ENCODE data around the gene ASCC1.

ASCC1 gene

DNA sequence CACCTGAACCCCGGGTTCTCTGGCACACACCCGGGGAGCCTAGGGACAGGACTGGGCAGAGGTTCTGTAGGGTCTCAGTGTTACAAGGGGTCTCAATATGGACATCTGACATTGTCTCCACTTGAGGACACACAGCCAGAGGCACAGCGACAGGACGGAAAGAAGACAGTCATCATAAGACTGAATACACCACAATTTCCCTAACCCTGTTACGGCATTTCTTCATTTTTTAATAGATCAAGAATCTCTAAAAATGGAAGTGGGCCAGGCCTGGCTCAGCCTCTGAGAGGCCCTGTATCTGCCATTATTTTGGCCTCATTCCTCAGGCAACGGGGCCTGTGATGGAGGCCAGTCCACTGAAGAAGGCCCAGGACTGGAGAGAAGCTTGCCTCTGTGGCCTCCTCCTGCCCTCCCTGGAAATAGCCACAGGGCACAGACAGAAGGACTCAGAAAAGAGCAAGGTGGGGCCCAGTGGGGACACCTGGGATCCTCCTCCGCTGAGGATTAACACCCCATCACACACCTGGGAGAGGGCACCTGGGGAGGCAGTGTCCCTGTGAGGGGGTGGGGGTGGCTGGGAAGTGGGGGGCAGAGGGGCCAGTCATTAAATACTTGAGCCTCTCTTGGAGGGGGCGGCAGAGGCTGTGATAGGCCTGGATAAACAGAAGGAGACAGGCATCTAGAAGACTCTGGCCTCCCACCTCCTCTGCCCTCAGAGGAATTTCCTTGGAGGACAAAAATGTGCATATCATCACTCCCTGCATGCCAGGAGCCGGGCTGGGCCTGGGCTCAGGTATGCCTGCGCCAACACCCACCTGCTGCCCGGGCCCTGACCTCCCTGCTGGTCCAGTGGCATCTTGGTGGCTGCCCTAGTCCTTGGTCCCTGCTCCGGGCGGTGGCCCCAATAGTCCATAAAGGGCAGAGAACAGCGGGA lies 135.8 kb downstream of the ASCC1 start:
- DNase-seq: no peak

DNA sequence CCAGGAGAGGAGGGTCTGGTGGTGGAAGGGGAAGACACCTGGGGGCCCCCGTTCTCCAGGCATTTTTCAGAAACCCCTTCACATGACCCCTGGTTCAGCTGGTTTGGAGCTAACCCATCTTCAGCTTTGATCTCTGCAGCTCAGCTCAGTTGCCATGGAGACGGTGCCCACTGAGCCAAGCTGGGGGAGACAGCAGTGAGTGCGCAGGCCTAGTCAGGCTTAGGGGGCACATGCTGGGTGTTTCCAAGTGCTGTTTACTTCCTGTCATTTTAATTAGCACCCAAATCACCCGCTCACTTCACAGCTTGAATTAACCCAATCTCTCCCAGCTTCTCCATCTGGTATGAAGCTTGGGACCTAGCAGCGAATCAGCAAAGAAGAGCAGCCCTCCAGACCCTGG lies 136.7 kb downstream of the ASCC1 start:
- DNase-seq: no peak

DNA sequence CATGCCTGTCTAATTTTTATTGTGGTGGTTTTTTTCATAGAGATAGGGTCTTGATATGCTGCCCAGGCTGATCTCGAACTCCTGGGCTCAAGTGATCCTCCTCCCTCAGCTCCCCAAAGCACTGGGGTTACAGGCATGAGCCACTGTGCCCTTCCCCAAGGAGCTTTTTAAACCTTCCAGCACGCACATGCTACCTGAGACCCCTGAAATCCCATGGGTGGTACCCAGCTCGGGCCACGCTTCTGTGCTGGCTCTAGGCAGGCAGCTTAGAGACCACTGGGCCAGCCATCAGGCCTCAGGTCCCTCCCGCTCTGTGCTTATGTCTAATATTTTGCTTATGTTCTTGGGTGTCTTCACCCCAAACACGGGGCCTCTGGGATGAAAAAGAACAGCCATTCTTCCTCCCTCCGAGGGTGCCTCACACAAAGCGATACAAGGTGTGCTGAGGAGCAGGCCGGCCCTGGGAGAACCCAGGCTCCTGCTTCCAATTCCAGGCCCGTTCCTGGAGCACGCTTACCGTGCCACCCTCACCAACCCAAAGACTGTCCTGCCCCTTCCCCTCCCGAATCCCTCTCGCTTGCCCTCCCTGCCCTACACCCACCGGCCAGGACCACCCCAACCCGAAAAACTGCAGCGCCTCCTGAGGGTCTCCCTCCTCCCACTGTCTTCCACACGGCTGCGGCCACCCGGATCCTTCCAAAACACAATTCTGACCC lies 138.6 kb downstream of the ASCC1 start:
- DNase-seq: no peak

DNA sequence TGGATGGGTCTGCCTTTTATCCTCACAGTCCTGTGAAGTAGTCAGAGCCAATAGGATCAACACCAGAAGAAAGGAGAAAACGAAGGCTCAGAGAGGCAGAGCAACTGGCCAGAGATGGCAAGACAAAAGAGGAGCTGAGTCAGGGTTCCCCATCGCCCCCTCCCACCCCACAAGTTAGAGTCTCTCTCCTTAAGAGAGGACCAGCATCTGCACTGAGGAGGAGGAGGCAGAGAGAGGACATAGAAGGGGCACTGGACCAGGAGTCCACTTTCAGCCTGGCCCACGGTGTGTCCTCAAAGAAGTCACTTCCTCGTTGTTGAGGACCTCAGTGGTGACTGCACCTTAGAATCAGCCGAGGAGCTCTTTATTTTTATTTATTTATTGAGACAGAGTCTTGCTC lies 139.3 kb downstream of the ASCC1 start:
- no peak for DNase-seq

DNA sequence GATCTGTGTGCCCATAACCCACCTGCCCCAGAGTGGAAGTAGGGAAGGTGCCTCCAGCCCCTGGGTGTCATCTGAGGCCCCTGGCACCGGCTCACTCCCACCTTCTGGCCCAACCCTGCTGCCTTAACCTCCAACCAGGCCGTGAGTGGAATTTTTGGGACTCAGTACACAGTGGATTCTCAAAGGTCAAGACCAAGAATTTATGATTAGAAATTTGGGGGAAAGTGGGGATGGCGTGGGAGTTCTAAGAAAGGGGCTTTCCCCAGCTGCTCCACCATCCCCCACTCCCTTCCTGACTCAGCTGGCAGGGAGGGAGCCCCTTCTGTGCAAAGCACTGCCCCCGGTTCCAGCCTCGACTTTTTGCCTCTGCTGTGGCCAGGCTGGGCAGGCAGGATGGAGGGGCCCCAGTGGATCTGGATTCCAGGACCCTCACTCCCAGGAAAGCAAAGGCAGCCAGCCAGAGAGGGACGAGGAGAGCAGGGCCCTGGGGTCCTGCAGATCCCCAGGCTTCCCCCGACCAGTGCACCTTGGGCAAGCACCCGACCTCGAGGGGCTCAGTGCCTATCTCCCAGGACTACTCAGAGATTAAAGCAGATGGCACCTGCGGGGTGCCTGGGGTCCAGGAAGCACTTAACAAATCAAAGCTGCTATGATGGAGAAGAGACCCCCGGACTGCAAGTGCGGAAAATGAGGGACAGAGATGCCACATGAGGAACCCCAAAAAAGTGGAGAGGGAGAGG lies 140.5 kb downstream of the ASCC1 start:
- DNase-seq: no peak

DNA sequence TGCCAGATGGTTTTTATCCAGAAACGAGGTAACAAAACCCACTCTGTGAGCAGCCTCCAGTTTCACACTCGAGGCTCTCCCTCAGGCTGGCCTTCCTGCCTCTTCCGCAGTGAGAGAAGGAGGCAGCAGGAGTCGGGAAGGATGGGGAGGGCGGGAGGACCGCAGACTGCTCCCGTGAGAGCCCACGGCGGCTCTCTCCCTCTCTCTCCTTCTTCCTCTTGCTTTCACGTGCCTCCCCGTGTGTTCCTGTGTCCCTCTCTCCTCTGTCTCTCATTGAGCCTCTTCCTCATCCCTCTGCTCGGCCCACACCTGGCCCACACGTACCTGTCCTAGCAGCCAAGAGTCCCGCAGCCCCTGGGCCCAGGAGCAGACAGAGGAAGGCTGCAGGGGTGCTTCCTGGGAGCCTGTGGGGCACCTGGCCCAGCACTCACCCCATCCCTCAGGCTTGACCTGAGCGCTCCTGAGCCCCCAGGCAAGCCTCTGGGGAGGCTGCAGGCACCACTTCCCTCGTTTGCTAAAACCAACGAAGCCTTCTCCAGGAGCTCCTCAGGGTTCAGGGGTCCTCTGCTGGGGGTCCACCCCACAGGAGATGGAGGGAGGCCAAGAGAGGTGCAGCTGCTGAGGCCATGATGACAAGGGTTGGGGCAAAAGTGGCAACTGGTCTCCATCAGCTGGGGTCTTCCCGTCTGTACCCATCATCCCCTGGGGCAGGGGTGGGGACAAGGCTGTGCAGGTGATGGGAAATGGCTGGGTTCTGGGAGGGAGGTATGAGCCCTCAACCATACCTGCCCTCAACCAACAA lies 141.3 kb downstream of the ASCC1 start:
- DNase-seq: no peak

DNA sequence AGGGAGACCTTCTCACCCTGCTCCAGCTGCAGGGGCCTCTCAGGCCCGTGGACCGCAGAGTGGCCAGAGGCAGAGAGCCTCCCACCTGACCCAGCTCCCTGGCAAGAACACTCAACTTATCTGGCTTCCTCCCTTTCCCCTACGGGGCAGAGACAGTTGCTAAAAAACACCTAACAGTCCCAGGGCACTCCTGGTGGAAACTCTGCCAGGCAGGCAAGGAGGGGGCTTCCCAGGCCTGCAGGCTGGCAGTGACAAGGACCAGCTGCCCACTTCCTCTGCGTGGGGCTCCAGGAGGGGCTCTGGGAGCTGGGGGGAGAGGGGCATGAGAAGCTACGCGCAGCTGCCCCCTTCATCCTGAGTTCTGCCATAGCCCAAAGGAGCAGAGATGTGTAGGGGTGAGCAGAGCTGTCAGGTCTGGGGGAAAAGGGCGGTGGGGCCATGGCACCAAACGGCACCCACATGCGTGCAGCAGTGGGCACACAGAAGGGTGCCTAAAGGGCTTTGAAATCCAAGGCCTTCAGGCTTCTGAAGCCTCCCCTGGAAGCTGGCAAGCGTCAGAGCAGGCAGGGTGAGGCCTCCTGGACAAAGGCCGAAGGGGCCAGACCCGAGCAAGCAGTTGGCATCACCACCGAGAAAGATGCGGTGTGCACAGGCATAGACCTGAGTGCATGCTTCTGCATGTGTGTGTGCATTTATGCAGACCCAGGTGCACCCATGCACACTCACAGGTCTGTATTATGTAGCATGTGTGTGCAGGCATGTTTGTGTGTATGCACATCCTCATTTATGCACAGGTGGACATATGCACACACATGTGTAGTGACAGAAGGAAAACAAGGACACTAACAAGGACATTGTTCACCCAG lies 142.1 kb downstream of the ASCC1 start:
- DNase-seq: no peak

DNA sequence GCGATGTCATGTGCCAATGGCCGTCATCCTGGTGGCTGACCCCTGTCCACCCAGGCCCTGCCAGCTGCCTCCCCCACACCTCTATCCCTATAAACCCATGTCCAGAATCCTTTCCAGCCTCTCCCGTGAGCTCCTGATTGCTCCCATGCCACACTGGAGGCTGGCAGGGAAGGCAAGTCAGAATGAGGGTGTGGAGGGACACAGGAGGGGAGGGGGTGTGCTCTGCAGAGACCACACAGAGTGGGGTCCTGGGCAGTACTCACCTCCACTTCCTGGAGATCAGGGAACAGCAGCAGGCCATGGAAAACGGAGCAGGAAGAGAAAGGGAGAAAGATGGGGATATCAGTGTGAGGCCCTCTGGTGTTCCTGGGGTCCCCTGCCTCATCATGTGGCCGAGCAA lies 143.4 kb downstream of the ASCC1 start:
- no peak for DNase-seq

DNA sequence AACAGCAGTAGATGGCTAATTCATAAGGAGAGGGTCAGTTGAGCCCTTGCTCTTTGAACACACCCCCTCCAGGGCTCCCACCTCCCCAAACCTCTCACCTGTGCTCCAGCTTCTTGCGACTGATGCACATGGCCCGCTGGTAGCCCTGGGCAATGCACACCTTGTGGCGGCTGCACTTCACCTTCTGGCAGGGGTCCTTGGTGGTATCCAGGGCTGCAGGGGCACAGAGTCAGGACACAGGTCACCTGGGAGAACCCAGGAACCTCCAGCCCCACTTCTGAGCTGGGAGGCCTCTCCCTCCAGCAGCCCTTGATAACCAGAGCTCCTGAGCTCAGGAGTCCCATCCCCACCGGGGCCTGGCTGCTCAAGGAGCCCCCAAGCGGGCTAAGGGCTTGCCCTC lies 144.0 kb downstream of the ASCC1 start:
- no peak for DNase-seq

DNA sequence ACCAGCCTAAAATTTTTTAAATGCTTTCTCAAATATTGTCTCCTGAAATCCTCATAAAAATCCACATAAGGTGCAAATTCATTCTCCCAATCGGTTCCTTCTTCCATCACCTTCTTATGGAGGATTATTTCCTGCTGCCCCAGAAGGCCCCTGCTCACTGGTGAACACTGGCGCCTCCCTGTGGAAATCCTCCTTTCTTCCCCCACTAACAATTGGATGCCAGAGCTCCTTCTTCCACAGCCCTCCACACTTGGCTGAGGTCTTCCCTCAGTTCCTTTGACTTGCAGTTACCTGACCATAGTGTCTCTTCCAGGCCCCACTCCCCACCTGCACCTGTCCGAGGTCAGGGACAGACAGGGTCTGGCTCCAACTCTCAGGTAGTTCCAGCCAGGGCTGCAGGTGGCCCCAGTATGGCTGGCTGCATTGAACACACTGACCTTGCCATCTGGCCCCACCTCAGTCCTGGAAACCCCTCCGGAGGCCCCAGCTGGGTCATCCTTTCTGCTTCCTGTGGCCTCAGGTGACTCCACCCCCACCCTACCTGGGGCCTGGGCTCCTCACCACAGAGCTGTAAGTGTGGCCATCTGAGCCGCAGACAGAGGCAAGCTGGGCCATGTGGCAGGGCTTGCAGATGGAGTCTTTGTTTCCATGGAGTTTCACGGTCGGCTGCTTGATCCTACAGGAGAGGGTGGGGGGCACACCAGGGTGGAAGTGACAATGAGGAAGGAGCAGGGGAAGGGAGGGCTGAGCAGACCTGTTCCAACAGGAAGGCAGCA lies 146.1 kb downstream of the ASCC1 start:
- no peak for DNase-seq

DNA sequence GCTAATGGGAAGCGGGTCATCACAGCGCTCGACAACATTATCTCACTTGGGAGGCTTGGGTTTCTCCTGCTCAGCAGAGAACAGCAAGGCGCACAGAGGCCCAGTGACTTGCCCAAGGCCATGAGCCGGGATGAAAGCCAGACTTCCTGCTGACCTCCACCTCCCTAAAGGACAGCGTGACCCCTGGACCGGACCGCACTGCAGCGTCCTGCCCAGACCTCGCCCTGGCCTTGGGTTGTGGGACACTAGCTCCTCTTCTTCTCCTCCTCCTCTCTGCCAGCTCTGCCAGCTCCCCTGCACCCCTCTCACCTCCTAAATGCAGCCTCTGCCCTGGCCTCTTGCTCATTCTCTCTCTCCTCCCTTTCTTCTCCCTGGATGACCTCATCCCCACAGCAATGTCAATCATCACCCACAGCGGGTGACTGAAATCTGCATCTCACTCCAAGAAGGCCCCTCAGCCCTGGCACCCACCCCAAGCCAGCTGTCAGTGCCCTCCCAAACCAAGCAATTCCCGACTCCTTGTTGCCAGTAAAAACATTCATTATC lies 147.1 kb downstream of the ASCC1 start:
- DNase-seq: no peak

DNA sequence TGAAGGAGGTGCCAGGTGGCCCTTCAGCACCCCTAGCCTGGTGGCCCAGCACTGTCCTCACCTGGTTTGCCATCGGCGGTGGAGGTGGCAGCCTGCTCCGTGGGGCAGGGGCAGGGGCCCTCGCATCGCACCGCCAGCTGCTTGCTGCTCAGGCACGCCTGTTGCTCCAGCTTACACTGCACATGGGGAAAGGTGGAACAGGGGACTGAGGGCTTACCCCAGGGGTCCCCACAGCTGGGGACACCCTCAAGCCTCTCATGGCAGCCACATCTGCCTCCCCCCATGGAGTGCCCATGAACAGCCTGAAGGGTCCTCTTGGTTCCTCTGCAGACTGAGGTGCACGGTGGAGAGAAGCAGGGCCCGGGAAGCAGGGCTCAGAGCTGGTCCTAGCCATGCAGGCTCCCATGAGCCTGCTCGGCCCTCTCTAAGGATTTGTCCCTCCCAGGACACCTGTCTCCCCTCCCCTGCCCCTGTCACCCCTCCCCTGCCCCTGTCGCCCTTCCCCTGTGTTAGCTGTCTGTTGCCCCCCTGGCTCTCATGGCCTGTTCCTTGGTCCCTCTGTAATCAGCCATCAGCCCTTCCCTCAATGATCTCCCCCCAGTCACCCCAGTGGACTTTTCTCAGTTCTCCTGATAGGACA lies 147.8 kb downstream of the ASCC1 start:
- DNase-seq: no peak

DNA sequence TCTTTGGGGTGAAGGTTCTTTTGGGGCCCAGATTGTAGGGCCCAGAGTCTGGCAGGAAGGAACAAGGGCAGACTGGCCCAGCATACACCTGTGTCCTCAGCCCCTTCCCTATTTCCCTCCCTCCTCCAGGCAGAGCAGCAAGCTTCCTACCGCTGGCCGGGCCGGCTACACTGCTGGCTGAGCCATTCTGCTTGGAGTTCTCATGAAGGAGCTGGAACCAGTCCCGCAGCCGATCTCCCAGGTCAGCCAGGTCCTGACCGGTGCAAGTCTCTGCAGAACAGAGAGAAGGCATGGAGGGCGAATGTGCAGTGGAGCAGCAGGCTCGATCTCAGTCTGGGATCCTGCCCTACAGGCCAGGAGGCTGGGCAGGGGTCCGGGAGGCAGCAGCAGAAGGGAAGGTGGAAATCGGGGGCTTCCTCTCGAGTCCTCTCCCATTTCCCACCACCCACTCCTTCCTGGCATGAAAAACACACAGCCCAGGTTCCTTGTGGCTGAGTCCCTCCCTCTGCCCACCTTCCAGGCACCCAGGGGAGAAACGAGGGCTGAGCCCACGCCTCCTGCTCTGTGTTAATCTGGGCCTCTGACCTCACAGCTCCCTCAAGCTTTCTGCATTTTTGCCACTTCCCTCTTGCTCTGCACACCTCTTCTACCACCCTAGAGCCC lies 148.5 kb downstream of the ASCC1 start:
- no peak for DNase-seq

DNA sequence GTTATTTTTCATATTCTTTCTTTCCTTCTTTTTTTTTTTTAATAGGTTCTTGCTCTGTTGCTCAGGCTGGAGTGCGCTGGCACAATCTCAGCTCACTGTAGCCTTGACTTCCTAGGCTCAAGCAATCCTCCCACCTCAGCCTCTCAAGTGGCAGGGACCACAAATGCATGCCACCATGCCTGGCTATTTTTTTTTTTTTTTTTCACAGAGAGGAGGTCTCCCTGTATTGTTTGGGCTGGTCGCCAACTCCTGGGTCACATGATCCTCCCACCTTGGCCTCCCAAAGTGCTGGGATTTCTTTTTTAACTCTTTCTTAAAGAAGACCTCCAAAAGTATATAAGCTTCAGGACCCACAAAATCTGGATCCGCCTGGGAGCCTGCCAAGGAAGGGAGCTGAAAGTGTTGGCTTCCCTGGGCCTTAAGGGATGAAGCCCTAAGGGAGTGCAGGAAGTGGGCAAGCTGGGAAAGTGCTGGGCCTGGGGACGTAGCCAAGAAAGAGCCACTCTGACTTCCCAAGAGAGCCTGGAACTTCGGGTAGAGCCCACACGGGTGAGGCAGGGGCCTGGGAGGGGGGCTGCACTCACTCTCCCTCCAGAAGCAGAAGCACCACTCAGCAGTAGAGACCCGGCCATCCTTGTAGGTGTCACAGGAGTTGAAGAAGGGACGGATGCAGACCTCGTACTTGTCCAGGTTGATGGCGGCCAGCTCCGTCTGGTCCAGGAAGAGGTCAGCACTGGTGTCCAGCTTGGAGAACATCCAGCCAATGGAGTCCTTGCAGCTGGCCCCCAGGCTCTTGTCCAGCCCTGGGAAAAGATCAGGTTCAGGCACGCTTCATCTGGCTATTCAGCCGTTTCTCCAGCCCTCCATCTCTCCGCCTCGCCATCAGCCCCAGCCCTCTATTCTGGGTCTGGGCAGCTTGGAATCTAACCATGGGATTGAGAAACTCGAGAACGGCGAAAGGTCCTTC lies 149.5 kb downstream of the ASCC1 start:
- no peak for DNase-seq

DNA sequence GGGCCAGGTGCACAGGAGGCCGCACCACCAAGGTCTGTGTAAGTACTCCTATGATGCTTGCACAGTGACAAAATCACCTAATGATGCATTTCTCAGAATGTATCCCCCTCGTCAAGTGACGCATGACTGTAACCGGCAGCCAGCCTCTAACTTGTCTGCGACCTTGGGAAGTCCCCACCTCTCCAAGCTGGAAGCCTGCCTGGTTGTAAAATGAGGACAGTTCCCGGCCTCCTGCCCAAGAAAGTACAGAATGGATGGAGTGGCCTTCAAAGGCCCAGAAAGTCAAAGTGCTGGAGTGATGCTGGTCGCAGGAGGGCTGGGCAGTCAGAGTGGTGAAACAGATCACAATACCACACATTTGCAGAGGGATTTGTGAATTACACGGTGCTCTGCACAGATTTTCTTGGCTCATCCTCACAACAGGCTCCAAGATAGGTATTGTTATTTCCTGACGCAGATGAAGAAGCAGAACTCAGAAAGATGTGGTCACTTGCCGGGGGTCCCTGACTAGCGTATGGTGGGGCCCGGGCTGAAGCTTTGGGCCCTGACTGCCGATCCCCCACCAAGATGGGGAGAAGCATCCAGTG lies 150.5 kb downstream of the ASCC1 start:
- DNase-seq: no peak

DNA sequence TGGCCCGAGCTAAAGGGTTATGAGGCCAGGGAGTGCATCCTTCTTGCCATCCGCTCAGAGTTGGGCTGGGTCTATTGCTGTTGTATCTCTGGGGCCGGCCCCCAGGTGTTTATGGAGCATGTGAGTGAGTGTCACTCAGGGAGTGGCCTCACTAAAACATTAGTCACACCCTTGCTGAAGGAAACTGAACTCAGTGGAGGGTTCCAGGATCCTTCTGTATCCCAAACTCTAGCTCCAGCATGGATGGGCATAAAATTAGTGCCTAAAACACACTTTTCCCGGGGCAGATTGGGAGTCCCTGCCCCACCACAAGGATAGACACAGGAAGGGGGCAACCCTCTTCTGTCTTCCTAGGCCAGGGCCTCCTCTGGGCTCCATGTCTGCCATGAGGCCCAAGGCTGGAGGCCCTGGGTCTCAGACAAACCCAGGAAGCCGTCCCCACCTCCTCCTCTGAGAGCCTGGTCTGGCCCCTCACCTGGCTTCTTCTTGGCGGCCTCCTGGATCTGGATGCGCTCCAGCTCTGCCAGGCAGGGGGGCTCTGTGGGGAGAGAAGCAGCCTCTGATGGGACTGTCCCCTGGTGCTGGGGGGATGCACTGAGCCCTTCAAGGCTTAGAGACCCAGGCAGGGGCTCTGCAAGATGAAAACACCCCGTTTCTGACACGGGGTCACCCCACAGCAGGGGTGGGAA lies 152.2 kb downstream of the ASCC1 start:
- no peak for DNase-seq

All from EL (cell line).